NCI-H82 treated with DMSO at 0.1 percent for 48 hours (cell line): ENCODE data around the gene GALNS.

Source experiments
- DNase-seq: peaks from one replicate; lab custom pipeline; 2025; ENCODE audit not compliant: unreplicated experiment; lab: John Stamatoyannopoulos, UW

Gene GALNS

DNA sequence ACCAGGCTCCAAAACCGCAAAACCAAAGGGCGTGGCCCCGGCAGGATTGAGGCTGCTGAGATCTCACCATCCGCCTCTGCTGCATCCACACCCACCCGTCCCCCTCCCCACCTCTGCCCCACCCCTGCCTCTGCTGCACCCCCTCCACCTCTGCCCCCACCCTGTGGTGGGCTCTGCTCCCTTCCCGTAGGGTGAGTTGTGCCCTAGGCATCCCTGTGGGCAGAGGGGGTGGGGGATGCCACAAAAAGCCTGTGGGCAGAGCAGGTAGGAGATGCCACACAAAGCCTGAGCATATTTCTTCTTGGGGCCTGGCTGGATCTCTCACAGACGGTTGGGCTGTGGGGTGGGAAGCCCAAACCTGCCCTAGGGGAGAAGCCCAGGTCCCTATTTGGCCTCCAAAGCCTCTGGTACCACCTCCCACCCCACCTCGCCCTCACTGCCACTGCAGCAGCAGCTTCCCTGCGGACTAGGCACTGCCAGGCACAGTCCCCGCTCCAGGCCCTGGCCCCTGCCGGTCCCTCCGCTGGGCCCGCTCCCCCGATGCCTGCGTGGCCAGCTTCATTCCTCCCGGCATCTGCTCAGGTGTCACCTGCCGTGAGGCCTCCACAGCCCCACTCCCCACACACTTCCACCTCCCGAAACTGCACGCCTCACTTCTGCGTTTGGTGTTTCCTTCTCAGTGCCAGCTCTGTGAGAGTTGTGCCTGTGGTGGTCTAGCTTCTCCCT, 21.0 kb upstream of the GALNS start:
- DNase-seq = no peak

DNA sequence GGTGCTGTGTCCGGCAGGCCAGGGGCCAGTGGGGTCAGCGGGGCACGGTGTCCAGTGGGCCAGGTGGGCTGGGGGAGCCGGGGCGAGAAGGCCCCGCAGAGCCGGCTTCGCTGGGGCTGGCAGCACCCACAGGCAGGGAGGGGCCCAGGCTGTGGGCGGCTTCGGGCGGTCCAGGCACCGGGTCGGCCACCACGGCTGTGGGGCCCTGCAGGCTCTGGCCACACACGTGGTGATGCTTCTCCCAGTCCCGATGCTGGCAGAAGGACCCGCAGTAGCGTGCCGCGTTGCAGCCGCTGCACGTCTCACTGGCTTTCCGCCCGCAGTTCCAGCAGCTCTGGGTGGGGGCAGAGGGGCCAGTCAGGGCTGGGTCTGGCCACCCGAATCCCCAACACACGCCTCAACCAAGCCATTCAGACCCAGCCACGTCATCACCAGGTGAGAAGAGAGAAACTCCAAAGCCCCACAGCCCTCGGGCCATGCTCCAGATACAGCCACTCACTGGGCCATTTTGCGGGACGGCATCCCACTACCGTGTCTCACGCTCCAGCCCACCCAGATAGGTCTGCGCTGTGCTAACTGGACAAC, 20.3 kb upstream of the GALNS start:
- no peak for DNase-seq

DNA sequence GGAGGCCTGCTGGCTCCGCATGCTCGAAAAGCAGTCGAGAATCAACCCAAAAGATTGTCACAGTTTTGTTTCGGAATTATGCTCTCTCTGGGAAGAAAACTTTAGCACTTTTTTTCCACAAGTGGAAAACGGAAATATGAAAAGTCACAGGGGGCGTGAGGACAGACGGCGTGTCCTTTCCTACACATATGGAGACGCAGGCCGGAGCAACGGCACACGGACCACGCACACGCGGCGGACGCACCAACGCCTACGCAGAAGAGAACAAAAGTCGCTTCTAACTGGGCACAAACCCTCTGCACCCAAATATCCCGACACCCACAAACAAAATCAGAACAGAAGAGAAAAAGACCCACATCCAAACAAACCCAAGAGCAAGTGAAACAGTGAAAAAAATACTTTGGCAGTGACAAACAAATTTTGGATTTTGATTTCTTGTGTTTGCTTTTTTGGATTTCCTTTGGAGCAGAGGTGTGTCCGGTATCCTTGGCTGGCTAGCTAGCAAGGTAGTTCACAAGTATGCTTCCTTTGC, 19.0 kb upstream of the GALNS start:
- no peak for DNase-seq

DNA sequence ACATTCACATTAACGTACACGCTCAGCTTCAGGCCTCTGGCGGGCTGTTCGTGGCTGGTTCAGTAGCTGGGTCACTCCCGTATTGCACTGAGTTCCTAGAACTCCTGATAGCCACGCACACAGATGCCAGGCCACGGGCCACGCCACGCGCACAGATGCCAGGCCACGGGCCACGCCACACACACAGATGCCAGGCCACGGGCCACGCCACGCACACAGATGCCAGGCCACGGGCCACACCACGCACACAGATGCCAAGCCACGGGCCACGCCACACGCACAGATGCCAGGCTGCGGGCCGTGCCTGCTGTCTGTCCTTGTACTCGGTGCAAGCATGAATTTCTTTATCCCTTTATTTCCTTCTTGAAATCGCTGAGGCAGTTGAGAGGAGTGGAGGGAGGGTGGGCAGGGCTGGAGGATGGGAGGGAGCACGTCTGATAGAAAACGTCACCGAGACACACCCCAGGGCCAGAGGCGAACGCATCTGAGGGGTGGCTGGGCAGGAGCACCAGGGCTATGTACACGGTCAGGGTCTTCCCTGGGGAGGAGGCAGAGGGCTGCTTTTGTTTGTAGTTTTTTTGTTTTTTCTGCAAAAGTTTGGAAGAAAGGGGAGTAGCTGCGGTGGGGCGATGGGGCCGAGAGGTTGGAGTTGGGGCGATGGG, 18.3 kb upstream of the GALNS start:
- DNase-seq = no peak

DNA sequence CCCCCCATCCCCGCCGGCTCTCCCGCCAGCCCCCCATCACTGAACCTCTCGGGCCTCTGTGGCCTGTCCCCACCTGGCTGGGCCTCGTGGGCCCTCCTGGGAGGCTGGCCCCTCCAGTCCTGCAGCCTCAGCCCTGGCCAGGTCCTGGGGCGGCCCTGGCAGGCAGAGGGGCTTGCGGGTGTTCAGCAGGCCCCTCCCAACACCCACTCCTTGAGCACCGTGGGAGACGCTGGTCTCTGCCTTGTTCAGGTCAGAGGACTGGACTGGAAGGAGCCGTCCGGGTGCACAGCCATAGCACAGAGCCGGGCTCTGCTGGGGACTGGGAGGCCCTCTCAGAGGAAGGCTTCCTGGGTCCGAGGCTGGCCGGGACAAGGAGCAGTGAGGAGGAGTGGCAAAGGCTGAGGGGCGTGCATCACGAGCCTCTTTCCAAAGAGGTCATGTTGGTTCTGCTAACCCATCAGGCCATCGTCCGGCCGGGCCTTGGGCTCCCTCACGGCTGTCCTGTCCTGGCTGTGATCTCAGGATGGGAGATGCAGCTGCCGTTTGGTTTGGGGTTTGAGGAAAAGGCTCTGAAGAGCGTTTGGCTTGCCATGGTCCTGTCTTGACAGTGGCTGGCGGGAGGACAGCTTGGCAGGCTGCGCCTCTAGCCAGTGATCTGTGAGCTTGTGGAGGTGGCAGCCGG, 16.0 kb upstream of the GALNS start:
- no peak for DNase-seq

DNA sequence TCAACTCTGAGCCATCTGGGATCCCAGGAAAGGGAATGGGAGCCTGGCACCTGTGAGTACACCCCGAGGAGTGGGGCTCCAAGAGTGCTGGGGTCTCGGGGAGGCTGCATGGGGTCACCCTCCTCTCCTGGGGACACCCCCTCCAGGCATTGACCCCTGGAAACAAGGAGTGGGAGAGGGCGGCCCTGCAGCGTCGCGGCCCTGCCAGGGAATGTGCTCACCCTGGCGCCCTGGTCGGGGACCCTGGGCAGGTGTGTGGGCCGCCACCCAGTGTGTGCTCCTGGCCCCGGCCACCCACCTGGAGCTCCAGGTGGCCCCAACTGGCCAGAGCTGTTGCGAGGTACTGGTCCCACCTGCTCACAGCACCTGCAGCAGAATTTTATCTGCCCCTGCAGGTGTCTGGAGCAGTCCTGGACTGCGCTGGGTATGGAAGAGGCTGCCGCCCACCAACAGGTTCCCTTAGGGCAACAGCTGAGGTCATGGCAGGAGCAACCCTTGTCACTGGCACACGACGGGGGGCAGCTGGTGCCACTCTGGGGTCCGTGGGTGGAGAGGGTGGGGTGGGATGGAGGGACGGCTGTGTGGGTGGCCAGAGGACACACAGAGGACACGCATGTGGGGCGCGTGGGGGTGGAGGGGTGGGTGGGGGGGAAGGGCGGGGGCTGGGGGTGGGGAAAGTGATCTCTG, 15.1 kb upstream of the GALNS start:
- DNase-seq = no peak

DNA sequence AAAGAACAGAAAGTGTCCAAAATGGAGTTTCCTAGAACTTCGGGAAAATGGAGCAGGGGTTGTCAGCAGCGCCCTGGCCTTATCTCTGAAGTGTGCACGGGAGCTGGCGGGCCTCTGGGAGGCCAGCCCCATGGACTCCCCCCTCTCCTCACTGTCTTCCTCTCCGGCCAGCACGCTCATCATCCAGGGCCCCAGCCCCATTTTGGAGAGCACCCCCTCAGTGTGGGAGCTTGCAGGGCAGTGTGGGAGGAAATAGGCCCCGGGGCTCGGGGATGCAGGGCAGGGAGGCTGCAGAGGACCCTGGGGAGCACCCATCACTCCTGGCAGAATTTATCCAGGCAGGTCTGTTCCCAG, 14.6 kb upstream of the GALNS start:
- no peak for DNase-seq

DNA sequence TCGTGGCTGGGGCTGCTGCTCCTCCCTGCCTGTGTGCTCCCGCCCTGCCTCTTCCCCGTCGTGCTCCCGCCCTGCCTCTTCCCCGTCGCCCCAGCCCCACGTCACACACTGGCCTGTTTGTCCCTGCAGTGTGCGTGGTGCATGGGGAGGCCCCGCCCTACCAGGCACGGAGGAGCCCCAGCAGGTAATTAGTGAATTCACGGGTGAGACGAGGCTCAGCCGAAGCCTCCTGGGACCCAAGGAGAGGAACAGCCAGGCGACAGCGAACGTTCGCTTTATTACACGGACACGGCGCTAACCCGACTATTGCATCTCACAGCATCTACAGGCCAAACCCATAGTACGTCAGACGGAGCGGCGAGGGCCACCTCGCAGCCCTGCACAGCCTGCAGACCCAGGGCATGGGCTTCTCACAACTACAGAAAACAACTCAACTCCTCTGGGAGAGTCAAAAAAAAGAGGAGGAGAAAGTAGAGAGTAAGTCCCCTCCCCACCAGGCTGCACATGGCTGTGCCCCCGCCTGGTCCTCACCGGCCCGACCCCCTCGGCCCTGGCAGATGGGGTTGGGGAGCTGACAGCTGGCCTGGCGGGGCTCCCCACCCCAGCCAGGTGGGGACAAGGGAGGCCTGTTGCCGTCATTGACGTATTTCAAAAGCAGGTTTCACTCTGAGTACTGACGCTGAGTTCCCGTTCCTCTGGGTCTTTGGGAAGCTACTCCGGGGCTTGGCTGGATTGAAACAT, 14.0 kb upstream of the GALNS start:
- no peak for DNase-seq

DNA sequence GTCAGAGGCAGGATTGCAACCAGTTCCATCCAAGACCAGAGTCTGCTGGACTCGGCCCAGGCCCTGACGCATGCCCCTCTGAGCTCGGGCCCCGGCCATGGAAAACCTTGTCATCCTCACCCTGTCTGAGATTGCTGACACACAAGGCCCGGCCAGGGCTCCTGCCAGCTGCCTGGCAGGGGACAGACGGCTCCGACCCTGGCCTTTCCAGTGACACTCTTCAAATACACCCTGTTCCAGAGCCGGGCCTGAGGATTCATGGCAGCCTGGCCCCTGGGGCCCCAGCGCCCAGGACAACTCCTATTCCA, 12.9 kb upstream of the GALNS start:
- DNase-seq = no peak

DNA sequence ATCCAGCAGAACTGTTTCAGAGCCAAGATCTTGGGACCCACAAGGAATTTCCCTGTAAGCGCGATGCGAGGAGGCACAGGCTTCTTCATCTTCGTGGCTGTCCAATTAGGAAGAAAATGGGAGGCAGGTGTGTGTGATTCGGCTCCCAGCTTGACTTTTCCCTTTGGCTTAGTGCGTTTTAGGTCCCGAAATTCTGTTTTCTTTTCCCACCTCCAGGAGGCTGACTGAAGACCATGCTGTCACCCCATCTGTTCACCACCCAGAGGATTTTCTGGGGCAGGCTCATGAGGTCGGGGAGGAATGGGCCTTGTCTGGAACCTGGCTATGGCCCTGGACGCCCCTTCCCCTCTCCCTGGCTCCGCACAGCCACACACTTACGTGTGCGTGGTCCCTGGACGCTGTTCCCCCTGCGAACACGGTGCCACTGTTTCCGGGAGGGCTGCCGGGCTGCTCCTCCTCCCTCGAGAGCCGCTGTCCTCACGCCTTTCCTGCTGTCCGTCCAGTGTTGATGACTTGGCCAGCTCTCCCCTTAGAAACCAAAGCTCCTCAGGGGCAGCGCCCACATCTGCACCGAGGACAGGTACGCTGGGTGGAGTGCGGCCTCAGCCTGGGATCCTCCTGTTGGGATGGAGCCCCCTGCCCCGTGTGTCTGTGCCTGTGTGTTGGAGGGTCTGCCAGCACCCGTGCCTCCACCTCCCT, 12.4 kb upstream of the GALNS start:
- no peak for DNase-seq

DNA sequence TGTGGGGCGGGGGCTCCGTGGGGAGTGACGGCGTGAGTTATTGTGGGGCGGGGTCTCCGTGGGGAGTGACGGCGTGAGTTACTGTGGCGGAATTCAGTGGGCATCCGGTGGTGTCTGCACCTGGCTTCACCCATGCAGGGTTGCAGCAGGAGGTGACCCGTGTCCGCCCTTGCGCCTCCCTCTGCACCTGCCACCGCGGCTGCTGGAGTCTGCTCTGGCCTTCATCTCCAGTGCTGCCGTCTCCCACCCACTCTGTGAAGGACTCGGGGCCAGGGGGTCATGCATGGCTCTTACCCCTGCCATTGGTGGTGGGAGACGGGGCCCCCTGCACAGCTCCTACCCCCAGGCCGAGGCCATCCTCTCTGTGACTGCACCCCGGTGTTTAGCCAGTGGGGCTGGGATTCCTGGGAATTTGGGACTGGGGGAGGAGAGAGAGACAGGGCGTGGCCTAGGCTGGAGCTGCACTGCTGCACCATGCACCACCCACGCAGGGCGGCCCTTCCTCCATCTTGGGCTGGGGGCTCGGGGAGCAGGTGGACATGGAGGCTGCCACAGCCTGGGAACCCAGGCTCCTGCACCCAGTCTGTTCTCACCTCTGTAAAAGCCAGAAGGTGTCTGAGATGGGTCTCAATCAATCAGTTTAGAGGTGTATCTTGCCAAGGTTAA, 11.0 kb upstream of the GALNS start:
- no peak for DNase-seq

DNA sequence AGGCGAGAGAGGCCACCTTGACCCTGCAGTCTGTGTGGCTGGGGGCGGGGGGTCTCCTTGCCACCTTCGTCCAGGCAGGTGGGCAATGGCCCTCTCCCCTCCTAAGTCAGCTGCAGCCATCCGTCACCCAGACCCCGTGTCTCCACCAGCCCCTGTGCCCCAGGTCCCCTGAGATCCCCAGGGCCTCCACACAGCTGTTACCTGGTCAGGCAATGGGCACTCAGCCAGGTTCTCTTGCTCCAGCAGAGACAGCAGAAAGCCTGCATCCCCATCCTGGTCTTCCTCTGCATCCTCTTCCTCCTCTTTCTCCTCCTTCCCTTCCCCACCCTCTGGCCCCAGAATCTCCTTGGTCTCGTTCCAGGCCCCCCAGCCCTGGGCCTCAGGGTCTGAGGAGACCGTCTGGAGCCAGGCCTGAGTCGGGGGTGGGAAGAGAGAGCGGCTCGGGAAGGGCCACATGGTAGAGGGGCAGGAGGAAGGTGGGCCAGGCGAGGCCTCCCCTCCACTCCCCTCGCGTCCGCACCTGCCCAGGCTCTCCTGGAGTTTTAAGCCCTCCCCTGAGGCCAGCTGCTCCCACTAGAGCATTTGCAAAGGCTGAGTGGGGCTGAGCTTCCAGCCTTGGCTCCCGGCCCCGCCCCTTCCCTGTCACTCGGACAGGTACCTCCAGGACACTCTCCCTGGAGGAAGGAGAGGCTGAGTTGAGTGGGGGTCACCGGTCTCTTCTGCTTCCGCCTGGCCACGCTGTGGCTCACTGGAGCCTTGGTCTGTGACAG, 9.6 kb upstream of the GALNS start, which contains the start of gene PABPN1L:
TSS of gene PABPN1L (minus strand) at position 510 of the 770 bp plus-strand sequence. CDS start at position 456, 54 bp downstream.
- no peak for DNase-seq

DNA sequence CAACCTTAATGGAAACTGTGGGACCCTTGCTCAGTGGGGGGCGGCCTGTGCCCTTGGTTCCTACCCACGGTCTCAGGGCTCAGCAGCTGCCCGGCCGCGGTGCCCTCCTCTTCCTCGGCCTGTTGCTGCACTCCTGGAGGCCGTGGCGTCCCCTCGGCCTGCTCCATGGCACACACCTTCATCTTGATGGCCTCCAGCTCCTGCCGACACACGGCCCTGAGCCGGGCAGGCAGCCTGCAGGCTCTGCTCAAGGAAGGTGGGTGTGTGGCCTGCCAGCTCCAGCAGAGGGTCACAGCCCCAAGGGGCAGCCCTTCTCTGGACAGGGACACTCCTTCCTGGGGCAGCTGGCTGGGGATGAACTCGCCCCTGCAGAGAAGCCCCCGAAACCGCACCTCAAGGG, 9.0 kb upstream of the GALNS start:
- DNase-seq = no peak

DNA sequence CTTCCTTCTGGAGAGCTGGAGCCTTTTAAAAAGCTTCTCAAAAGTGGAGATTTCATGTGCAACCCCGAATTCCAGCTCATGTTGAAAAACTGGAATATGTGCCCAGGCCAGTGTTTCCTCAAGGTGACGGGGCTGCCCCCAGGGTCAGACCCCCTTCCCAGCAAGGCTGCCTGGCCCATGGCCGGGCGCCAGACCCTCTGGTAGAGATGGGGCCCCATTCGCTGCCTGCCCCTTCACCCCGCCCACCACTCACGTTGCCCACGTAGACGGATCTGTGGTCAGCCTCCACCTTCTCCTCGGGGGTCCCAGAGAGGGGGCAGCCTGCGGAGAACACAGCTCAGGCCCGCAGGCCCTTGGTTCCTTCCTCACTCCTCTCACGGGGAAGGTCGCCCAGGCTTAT, 8.6 kb upstream of the GALNS start:
- DNase-seq = no peak

DNA sequence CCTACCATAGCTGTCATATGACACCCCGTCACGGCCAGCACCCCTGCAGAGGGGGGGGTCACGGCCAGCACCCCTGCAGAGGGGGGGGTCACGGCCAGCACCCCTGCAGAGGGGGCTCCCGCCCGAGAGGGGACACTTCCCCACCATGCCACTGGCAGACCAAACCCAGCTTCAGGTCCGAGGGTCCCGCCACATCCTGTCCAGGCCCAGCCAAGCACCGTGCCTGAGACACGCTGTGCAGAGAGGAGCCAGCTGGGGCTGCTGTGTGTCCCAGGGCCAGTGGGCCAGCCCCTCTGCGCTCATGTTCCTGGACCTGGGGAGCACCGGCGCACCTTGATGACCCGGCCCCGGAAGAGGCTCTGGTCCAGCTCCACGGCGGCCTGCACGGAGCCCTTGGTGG, 7.8 kb upstream of the GALNS start:
- no peak for DNase-seq

DNA sequence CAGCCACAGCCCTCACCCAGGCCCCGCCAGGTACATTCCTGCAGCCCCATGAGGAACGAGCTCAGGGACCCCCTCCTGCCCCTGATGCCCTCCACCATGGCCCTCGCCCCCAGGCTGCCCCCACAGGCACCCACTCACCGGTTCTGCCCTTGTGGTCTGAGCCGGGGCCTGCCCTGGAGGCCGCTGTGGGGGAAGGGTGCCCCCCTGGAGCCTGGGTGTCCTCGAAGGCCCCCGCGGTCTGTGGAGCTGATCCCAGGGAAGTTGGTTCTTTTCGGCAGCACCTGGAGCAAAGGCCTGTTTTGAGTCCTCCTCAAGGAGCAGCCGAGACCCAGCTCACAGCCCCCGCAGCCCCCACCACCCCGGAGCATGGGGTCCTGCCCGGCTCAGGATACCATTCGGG, 7.4 kb upstream of the GALNS start:
- DNase-seq = no peak

DNA sequence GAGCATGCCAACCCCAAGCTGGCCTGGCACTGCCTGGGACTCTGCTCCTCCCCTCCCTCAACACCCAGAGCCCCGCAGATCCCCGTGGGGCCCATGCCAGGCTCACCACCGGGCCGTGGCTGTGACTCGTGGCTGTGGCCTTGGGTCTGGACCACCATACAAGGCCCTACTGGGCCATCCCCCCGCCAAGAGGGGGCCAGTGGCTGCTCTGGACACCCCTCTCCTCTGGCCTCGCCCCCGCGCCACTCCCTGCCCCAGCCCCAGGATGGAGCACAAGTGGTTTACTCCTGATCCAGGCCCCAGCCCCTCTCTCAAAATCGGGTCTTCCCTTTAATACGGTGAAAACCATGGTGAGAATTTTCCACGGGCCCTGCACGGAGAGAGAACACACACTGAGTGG, 6.7 kb upstream of the GALNS start:
- DNase-seq = no peak

DNA sequence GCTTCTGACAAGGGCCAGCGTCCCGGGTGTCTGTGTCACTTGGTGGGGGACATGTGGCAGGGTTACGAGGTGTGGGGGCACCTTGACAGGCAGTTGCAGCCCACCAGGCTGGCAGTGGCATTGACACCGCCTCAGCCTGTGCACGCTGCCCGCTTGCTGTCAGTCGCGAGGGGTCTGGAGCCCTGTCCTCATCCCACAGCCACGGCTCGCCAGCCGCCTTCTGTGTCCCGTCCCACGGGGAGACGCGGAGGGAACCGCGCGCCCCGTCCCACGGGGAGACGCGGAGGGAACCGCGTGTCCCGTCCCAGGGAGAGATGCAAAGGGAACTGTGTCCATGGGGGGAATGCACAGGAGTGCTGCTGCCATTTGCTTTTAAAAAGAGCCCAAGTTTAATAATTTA, 6.2 kb upstream of the GALNS start:
- DNase-seq = no peak

DNA sequence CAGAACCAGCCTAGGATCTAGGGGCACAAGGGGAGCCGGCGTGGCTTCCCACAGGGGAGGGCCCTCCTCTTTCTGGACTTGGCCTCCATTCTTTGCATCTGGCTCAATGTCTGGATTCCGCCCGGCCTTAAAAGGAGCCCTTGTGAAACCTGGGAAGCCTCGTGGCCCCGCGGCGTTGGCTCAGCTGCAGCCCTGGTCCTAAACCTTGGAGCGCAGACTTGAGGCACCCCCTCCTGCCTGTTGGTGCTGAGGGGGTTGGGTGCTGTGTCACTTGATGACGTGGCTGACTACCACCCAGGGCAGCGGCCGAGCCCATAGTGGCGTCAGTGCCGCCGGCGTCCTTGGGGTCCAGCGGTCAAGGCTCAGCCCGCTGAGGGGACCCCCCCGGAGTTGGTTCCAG, 4.6 kb upstream of the GALNS start:
- DNase-seq = no peak
